Epithelial cell of esophagus (primary cell): ENCODE results near the gene AOAH.

Experiments used
- DNase-seq: peaks from one replicate; pipeline ENCODE4 v3.0.0; 2010; ENCODE audit warnings: low read depth
- H3K4me3 ChIP-seq: 2 replicates; pipeline ENCODE4 v1.5.1; 2011; ENCODE audit warnings: mild to moderate bottlenecking, low read length, control low read depth
- CTCF ChIP-seq: IDR thresholded peaks from 2 replicates; pipeline ENCODE4 v1.5.1; 2011; ENCODE audit warnings: low read depth, mild to moderate bottlenecking, low read length, control low read depth, inconsistent platforms; ENCODE audit not compliant: insufficient read depth; ENCODE audit errors: missing control alignments

Gene AOAH

GRCh38 chr7:36637417-36637816 lies 86.9 kb downstream of the AOAH start:
- no peak for DNase-seq
- no peak for TF ChIP-seq CTCF
- H3K4me3 ChIP-seq, result no peak overlapping the region

GRCh38 chr7:36636126-36636525 lies 88.2 kb downstream of the AOAH start:
- H3K4me3 ChIP-seq, result no peak overlapping the region
- no peak for DNase-seq
- no peak for TF ChIP-seq CTCF

GRCh38 chr7:36635091-36635490 lies 89.2 kb downstream of the AOAH start:
- DNase-seq, result no peak
- TF ChIP-seq CTCF, result no peak
- no peak overlapping the region for H3K4me3 ChIP-seq

- no peak for DNase-seq
- H3K4me3 ChIP-seq, result no peak overlapping the region
- no peak for TF ChIP-seq CTCF
Observed at GRCh38 chr7:36633377-36633776, 90.9 kb downstream of the AOAH start.

GRCh38 chr7:36630112-36630650 lies 94.1 kb downstream of the AOAH start:
- TF ChIP-seq CTCF, result no peak
- no peak for DNase-seq
- H3K4me3 ChIP-seq, result no peak overlapping the region

- H3K4me3 ChIP-seq, result no peak overlapping the region
- TF ChIP-seq CTCF, result no peak
- no peak for DNase-seq
Observed at GRCh38 chr7:36629351-36629750, 94.9 kb downstream of the AOAH start.

GRCh38 chr7:36627836-36628235 lies 96.5 kb downstream of the AOAH start:
- TF ChIP-seq CTCF, result no peak
- H3K4me3 ChIP-seq, result no peak overlapping the region
- no peak for DNase-seq
